HUES64 (cell line): Measurements from ENCODE around the gene HIC1.

Experiments
- H3K27ac ChIP-seq: 2 replicates; pipeline ENCODE4 v1.7.0; 2013; ENCODE audit warnings: low read depth, low read length, inconsistent platforms
- H3K27me3 ChIP-seq: 2 replicates; pipeline ENCODE4 v1.6.1; 2013; ENCODE audit warnings: mild to moderate bottlenecking, low read length; ENCODE audit not compliant: insufficient read depth
- H3K36me3 ChIP-seq: 2 replicates; pipeline ENCODE4 v1.6.1; 2013; ENCODE audit warnings: mild to moderate bottlenecking, low read length; ENCODE audit not compliant: insufficient read depth
- H3K4me1 ChIP-seq: 2 replicates; pipeline ENCODE4 v1.6.1; 2013; ENCODE audit warnings: mild to moderate bottlenecking, low read length, moderate library complexity; ENCODE audit not compliant: insufficient read depth
- H3K4me3 ChIP-seq: 2 replicates; pipeline ENCODE4 v1.5.1; 2013; ENCODE audit warnings: mild to moderate bottlenecking, low read length, moderate library complexity
- H3K9ac ChIP-seq: 2 replicates; pipeline ENCODE4 v1.6.1; 2013; ENCODE audit warnings: mild to moderate bottlenecking, low read depth, low read length
- H3K9me3 ChIP-seq: 2 replicates; pipeline ENCODE4 v1.6.1; 2013; ENCODE audit warnings: low read depth, low read length; ENCODE audit not compliant: insufficient read depth
- whole genome bisulfite sequencing: fragments of 150-250, 120-280 bp; methylation state at CpG from one replicate; pipeline ENCODE4 v1.1.7; 2013; ENCODE audit warnings: missing lambda C conversion rate; 5-methylcytosine and 5-hydroxymethylcytosine counted together

HIC1 gene

DNA sequence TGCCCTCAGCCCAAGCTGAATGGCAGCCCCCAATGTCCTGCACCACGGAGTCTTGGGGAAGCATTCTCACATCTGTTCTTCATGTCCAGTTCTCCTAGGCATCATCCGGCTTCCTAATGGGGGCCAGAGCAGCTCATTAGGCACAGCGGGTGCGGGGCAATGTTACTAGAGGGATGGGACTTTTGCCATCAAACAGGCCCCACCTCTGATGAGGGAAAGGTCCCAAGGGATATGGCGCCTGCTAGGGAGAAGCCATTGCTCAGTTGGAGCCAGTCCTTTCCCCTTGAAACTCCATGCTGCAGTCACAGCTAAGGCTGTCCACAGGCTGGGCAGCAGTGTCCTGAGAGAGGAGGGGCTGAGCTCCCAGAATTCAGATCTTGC lies 26.7 kb upstream of the HIC1 start:
- Histone ChIP-seq H3K27ac (no peak overlapping the region), H3K9ac (no peak overlapping the region), H3K4me1 (peaks cover 18% of the 10 kb centered on the region), H3K36me3 (no peaks in the 10 kb centered on the region), H3K9me3 (no peaks in the 10 kb centered on the region), H3K27me3 (peaks cover 66% of the 10 kb centered on the region), H3K4me3 (no peak overlapping the region)
- WGBS: 85% methylated on average over 5 of the region's 5 CpGs

DNA sequence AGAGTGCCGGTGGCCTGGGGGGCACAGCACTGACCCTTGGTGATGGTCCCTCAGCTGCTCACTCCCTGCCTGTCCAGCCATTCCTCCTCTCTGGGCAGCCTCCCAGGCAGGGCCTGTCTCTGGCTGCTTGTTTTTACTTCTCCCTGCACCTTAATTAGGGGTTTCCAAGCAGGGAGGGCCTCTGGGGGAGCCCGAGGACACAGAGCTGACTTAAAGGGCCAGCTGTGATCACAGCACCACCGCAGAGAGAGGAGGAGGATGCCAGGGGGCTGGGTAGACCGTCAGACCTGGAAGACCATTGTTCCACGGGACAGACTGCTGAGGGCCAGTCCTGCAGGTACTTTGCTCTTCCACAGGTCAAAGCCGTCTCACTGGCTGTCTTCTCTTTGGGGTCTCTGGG lies 26.2 kb upstream of the HIC1 start:
- 58% methylated on average over 6 of the region's 6 CpGs for WGBS
- peaks cover 61% of the 10 kb centered on the region for H3K27me3 ChIP-seq
- H3K4me3 ChIP-seq: no peak overlapping the region
- no peak overlapping the region for H3K9ac ChIP-seq
- no peaks in the 10 kb centered on the region for H3K36me3 ChIP-seq
- H3K4me1 ChIP-seq: peaks cover 16% of the 10 kb centered on the region
- H3K27ac ChIP-seq: no peak overlapping the region
- no peaks in the 10 kb centered on the region for H3K9me3 ChIP-seq

DNA sequence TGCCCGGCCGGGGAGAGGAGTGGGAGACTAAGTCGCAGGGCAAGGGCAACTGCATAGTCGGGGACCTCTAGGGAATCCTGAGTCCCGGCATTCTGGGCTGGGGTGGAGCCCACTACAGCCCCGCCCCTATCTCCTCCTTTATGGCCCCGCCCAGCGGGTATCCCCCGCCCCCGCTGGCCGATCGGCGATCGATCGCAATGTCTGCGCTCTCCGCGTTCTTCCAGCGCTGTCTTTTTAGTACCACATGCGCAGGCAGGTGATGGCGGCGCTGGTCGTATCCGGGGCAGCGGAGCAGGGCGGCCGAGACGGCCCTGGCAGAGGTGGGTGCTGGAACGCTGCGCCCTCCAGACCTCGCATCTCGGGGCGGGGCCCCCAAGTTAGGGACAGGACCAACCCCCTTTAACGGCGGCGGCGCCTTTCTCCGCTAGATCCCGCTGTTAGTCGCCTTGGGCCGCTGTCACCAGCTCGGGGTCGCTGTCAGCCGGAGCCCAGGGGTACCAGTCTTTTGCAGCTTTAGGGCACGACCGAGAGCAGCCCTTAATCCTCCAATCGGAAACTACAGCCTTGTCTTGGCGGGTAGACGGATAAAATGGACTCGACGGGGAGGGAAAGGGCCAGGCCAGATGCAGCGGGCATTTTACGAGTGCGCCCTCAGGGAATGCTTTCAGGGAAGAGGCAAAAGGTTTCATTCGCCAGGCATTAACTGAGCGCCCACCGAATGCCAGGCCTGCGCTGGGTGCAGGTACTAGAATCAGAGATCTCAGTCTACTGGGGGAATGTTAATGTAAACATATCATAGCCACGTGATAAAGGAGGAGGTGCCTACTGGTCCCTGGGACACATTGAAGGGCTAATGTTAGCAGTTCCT lies 24.8 kb upstream of the HIC1 start, which contains the start of gene DPH1:
Gene DPH1, plus strand, starts transcription at position 243 of the 868 bp plus-strand sequence. Its CDS starts 17 bp downstream, at position 260.
- H3K36me3 ChIP-seq: no peaks in the 10 kb centered on the region
- peaks cover 47% of the 10 kb centered on the region for H3K27me3 ChIP-seq
- H3K4me3 ChIP-seq: peak within 1 kb of the TSS; percentile 98
- peak within 1 kb of the TSS; percentile 62 for H3K9ac ChIP-seq
- H3K4me1 ChIP-seq: peaks cover 8% of the 10 kb centered on the region
- under 1% methylated on average over 59 of the region's 59 CpGs for WGBS
- H3K27ac ChIP-seq: no peak within 1 kb of the TSS
- no peaks in the 10 kb centered on the region for H3K9me3 ChIP-seq

DNA sequence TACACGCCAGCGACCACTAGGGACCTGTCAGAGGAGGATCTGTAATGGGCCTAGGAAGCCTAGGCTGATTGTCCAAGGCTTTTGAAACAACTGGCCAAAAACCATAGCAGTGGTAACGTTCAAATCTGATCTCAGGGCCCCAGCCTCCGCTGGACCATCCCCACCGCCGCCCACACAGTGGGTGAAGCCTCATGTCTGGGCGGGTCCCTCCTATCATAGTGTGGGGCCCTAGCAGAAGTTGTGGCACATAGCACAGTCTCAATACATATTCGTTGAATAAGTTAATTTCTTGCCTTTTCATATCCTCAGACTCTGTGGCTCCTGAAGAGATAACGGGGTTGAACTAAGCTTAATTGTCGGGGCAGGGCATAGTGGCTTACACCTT lies 24.1 kb upstream of the HIC1 start:
- Histone ChIP-seq H3K9me3 (no peaks in the 10 kb centered on the region), H3K27me3 (peaks cover 41% of the 10 kb centered on the region), H3K27ac (no peak overlapping the region), H3K4me1 (peaks cover 8% of the 10 kb centered on the region), H3K4me3 (peak overlapping the region; percentile 98), H3K9ac (no peak overlapping the region), H3K36me3 (no peaks in the 10 kb centered on the region)
- 36% methylated on average over 10 of the region's 10 CpGs for WGBS

DNA sequence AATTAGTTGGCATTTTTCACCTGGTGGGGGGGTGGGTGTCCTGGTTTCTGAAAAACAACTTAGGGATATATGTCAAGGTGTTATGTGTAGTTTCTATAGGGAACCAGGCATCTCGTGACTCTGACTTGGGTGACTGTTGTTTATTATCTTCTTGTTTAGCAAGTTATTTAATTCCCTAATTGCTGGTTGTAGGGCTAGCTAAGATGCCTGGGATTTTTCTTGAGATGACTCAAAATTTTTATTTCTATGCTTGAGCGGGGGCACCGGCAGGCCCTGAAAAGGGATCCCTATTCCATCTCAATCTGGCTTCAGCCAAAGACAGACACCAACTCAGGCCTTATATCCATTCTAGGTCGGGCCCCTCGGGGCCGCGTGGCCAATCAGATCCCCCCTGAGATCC lies 21.8 kb upstream of the HIC1 start:
- H3K27ac ChIP-seq: no peak overlapping the region
- no peaks in the 10 kb centered on the region for H3K9me3 ChIP-seq
- 91% methylated on average over 7 of the region's 7 CpGs for WGBS
- H3K9ac ChIP-seq: no peak overlapping the region
- no peaks in the 10 kb centered on the region; the same call in 1 of the 2 replicates for H3K36me3 ChIP-seq
- no peak overlapping the region for H3K4me3 ChIP-seq
- H3K4me1 ChIP-seq: peaks cover 8% of the 10 kb centered on the region
- peaks cover 17% of the 10 kb centered on the region for H3K27me3 ChIP-seq

DNA sequence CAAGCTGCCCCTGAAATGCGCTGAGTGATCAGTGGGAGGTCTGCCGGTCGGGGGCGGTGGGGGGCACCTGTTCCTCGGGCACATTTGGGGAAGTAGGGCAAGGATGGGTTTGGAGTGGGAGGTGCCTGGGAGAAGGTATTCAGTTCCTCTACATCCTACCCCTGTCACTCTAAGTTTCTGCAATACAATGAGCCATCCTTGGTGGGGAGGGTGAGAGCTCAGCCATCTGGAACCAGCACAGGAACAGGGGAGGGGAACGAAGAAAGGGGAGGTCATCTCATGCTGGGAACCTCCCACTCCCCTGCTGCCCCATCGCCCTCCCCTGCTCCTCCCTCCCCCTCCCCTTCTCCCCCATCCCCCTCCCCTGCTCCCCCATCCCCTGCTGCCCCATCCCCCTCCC lies 20.7 kb upstream of the HIC1 start:
- Histone ChIP-seq H3K4me3 (no peak overlapping the region), H3K27me3 (peaks cover 7% of the 10 kb centered on the region), H3K36me3 (no peaks in the 10 kb centered on the region; the same call in 1 of the 2 replicates), H3K27ac (no peak overlapping the region), H3K9me3 (no peaks in the 10 kb centered on the region), H3K4me1 (peaks cover 8% of the 10 kb centered on the region), H3K9ac (no peak overlapping the region)
- WGBS: 66% methylated on average over 5 of the region's 7 CpGs

DNA sequence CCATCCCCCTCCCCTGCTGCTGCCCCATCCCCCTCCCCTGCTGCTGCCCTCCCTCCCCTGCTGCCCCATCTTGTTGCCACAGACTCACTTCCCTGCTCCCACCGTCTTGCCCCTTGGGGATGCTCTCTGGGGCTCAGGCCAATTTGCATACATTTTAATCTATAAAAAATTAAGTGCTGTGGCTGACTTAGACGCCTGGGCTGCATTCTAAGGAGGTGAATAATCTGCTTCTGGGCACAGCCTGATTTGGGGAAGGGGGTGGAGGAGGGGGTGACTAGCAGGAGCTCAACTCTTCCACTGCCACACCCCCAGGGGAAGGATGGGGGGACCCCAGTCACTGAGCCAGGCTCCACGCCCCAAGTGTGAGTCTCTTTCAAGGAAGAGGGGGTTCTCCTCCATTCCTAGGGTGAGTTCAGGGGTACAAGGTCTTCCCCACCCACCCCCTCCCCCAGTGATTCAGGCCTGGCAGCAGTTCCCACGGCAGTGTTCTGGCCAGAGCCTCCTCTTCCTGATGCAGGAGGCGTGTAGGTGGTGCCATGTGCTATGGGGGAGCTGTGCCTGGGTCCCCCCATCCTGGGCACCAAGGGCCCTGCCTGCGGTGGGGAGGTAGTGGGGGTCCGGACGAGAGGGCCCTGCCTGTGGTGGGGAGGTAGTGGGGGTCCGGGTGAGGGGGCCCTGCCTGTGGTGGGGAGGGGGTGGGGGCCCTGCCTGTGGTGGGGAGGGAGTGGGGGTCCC lies 19.9 kb upstream of the HIC1 start:
- Histone ChIP-seq H3K9ac (no peak overlapping the region), H3K4me3 (no peak overlapping the region), H3K36me3 (no peaks in the 10 kb centered on the region; the same call in 1 of the 2 replicates), H3K27ac (no peak overlapping the region), H3K27me3 (no peaks in the 10 kb centered on the region), H3K9me3 (no peaks in the 10 kb centered on the region), H3K4me1 (peaks cover 4% of the 10 kb centered on the region; the same call in 1 of the 2 replicates)
- WGBS: 63% methylated on average over 6 of the region's 9 CpGs

DNA sequence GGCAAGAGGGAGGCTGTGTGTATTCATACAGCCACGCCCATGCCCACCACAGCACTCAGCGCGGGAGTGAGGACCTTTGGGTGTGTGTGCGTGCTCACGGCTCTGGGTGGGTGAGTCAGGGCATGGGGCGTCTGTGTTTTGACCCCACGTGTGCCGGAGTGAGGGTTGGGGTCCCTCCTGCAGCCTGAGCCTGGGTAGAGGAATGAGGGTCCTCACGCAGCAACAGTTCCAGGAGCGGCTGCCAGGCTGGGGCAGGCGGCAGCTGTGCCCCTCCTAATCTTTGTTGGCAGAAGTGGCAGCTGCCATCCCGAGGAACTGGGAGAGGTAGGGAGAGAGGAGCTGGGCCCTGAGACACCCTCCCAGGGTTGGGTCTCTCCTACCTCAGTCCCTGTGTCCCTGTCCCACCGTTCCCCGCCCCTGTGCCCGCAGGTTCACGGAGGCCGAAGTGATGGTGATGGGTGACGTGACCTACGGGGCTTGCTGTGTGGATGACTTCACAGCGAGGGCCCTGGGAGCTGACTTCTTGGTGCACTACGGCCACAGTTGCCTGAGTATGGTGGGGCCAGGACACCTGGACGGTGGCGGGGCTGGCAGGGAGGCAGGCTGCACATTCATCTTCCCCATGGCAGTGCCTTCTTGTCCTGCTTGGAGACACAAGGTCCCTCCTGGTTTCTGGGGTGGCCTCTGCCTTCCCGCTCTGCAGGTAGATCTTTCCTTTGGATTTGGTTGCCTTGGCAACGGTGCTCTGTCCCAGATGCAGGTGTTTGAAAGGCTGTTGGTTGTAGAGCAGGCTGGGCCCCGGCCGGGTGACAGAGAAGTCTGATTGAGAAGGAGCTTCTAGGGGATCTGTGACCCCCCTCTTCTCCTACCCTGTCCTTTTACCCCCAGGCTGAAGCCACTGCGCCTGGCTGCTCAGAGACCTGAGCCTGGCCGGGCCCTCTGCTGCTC lies 19.1 kb upstream of the HIC1 start:
- no peaks in the 10 kb centered on the region for H3K9me3 ChIP-seq
- no peaks in the 10 kb centered on the region for H3K27me3 ChIP-seq
- H3K4me1 ChIP-seq: peaks cover 2% of the 10 kb centered on the region; the same call in 1 of the 2 replicates
- no peak overlapping the region for H3K4me3 ChIP-seq
- 92% methylated on average over 29 of the region's 29 CpGs for WGBS
- H3K36me3 ChIP-seq: no peaks in the 10 kb centered on the region; the same call in 1 of the 2 replicates
- no peak overlapping the region for H3K27ac ChIP-seq
- H3K9ac ChIP-seq: no peak overlapping the region

DNA sequence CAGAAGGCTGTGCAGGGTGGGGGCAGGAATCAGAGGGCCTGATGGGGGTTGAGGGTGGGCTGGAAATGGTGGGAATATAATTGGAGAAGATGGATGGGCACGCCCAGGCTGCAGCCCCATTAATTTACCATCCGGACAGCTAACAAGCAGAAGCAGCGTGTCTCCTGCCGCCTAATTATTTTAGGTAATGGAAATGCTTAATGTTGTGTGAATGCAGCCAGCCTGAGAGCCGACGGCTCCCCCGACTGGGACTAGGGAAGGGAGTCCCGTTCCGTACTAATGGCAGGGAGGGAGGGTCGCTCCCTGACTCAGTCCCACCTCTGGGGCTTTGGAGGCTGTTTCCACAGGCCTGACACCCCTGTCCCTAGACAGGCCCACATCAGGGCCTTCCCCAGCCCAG lies 17.7 kb upstream of the HIC1 start:
- Histone ChIP-seq H3K27me3 (no peaks in the 10 kb centered on the region), H3K9me3 (no peaks in the 10 kb centered on the region), H3K4me1 (no peaks in the 10 kb centered on the region), H3K4me3 (no peak overlapping the region), H3K36me3 (no peaks in the 10 kb centered on the region; the same call in 1 of the 2 replicates), H3K9ac (no peak overlapping the region), H3K27ac (no peak overlapping the region)
- WGBS: 95% methylated on average over 10 of the region's 10 CpGs

DNA sequence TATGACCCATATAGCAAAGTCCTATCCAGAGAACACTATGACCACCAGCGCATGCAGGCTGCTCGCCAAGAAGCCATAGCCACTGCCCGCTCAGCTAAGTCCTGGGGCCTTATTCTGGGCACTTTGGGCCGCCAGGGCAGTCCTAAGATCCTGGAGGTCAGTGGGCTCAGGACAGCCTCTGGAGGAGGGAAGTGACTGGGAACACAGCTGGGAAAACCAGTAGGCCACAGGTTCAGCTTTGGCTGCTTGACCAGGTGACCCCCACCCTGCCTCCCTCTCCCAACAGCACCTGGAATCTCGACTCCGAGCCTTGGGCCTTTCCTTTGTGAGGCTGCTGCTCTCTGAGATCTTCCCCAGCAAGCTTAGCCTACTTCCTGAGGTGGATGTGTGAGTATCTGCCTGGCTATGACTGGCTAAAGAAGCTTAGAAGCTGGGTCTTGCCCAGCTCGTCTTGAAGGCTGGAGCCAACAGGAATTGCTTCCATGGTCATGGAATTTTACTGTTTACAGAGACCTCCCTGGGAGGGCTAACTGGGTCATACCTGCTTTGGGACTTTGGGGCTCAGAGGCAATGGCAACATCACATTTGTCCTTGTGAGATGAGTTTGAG lies 14.6 kb upstream of the HIC1 start:
- no peak overlapping the region for H3K4me3 ChIP-seq
- H3K27ac ChIP-seq: no peak overlapping the region
- H3K27me3 ChIP-seq: no peaks in the 10 kb centered on the region
- WGBS: 90% methylated on average over 7 of the region's 7 CpGs
- no peaks in the 10 kb centered on the region for H3K9me3 ChIP-seq
- H3K4me1 ChIP-seq: no peaks in the 10 kb centered on the region
- peaks cover 11% of the 10 kb centered on the region for H3K36me3 ChIP-seq
- H3K9ac ChIP-seq: no peak overlapping the region
